Psoas muscle (tissue), 8 donors: ENCODE results near the gene CHCHD3. TPM values are rescaled to one million over a fixed set of nuclear protein-coding genes. Genes with fewer than 3 reads are reported as not detected.

ENCODE experiments used
- ATAC-seq, 4 donors: fragments of 200-7000 bp; cut with Tn5 transposase; one replicate each; pipeline ENCODE4 v1.9.1; 2020; ENCODE audit warnings: moderate library complexity in 3 of 4, mild to moderate bottlenecking in 2 of 4
- DNase-seq, 2 donors: peaks; one replicate each; pipeline ENCODE4 v3.0.0-alpha.2; 2020
- H3K27ac ChIP-seq: fragments of 200-600 bp; one replicate; pipeline ENCODE4 v1.8.0; 2022
- H3K27me3 ChIP-seq, 3 donors: fragments of 200-600 bp in 1 of 3; one replicate each; pipeline versions ENCODE4 v1.6.1 to v1.8.0; 2013 to 2022; ENCODE audit warnings: low read length in 2 of 3, mild to moderate bottlenecking in 2 of 3, moderate library complexity in 1 of 3; ENCODE audit not compliant: insufficient read depth in 3 of 3
- H3K36me3 ChIP-seq, 2 donors: fragments of 200-600 bp in 1 of 2; one replicate each; pipeline versions ENCODE4 v1.6.1 to v1.8.0; 2013 to 2022; ENCODE audit warnings: low read depth in 1 of 2, mild to moderate bottlenecking in 1 of 2, moderate library complexity in 1 of 2; ENCODE audit not compliant: insufficient read depth in 1 of 2
- H3K4me1 ChIP-seq: fragments of 200-600 bp; one replicate; pipeline ENCODE4 v1.8.0; 2022
- H3K4me3 ChIP-seq: fragments of 200-600 bp; one replicate; pipeline ENCODE4 v1.8.0; 2022; ENCODE audit warnings: mild to moderate bottlenecking
- H3K9me3 ChIP-seq: fragments of 200-600 bp; one replicate; pipeline ENCODE4 v1.8.0; 2022
- CTCF ChIP-seq: fragments of 200-600 bp; IDR thresholded peaks from one replicate; pipeline ENCODE4 v1.8.0; 2022; ENCODE audit warnings: antibody characterized with exemption
- WGBS, 3 donors: extraction: QIAGEN DNeasy Blood & Tissue Kit; methylation state at CpG; one replicate each; pipeline versions ENCODE4 v1.1.6 to v1.1.7; 2013; 5-methylcytosine and 5-hydroxymethylcytosine counted together
- intact Hi-C, 2 donors: fragments of 100-400 bp; cut with DNase I; formaldehyde crosslinking; loops; one replicate each; pipeline versions ENCODE4 v1.11.0 to v1.14.2; 2022
- polyA plus RNA-seq, 3 donors: library from polyadenylated mRNA; stranded (reverse); fragments of 200-250 nt; gene quantifications; one replicate each; pipeline ENCODE4 v1.2.3, GENCODE V29; 2013
- total RNA-seq, 4 donors: library from RNA; stranded (reverse); fragmentation: NEBNext Ultra II Directional in 2 of 4; extraction: Animal tissue kit (Norgen Biotek cat#: 25700) in 2 of 4; gene quantifications; one replicate each; pipeline versions ENCODE4 v1.2.1 to v1.2.4, GENCODE V29; 2021 to 2023
- donor health status: healthy with polysubstance abuse.
- donor health status: DM: no; HTN: no; CAD: no; lungs with moderate emphysema.
- donor health status: Bipolar disorder and iron deficiency.
- donor health status: healthy.
- donor health status: DM: yes; HTN: yes; CAD: no.
- donor health status: DM: no; HTN: no; CAD: no.
- donor health status: DM: no; HTN: no; CAD: no.
- donor health status: DM: yes; HTN: yes; CAD: no.

CHCHD3 gene
- total and polyA plus RNA-seq, 7 donors = 129 to 206 (median 184) TPM

GRCh38 chr7:133019590-133019989 lies 62.3 kb downstream of the CHCHD3 start:
- no peak overlapping the region for H3K27ac ChIP-seq
- peaks cover 0 to 5% of the 10 kb centered on the region in 2 donors for H3K36me3 ChIP-seq
- no peak for TF ChIP-seq CTCF
- DNase-seq = no peak
- H3K4me1 ChIP-seq = peaks cover 14% of the 10 kb centered on the region
- H3K4me3 ChIP-seq = no peak overlapping the region
- H3K27me3 ChIP-seq = no peaks in the 10 kb centered on the region
- intact Hi-C loops = no loop called here
- no peaks in the 10 kb centered on the region for H3K9me3 ChIP-seq
- 95 to 100% (median 99%) methylated on average over 2 of the region's 2 CpGs for whole genome bisulfite sequencing, 3 donors
- no peak for ATAC-seq

GRCh38 chr7:133016604-133017003 lies 65.3 kb downstream of the CHCHD3 start:
- intact Hi-C loops = no loop called here
- no peaks in the 10 kb centered on the region for H3K9me3 ChIP-seq
- no peak overlapping the region for H3K4me3 ChIP-seq
- no peaks in the 10 kb centered on the region for H3K36me3 ChIP-seq
- TF ChIP-seq CTCF = no peak
- no peak overlapping the region for H3K27ac ChIP-seq
- H3K27me3 ChIP-seq = no peaks in the 10 kb centered on the region
- no peak for ATAC-seq
- H3K4me1 ChIP-seq = peaks cover 3% of the 10 kb centered on the region
- no peak for DNase-seq
- 38 to 57% (median 40%) methylated on average over 4 of the region's 4 CpGs for WGBS, 3 donors

- TF ChIP-seq CTCF = no peak
- intact Hi-C loops = no loop called here
- no peak overlapping the region for H3K27ac ChIP-seq
- H3K9me3 ChIP-seq = no peaks in the 10 kb centered on the region
- peaks cover 3% of the 10 kb centered on the region for H3K4me1 ChIP-seq
- no peak overlapping the region for H3K4me3 ChIP-seq
- H3K36me3 ChIP-seq = no peaks in the 10 kb centered on the region
- DNase-seq (no peak), ATAC-seq (no peak)
- H3K27me3 ChIP-seq = no peaks in the 10 kb centered on the region
Observed at GRCh38 chr7:133015888-133016287, 66.0 kb downstream of the CHCHD3 start.

- no peak for TF ChIP-seq CTCF
- H3K36me3 ChIP-seq = no peaks in the 10 kb centered on the region
Observed at GRCh38 chr7:133011746-133012145, 70.1 kb downstream of the CHCHD3 start.

More at GRCh38 chr7:133011746-133012145, 70.1 kb downstream of the CHCHD3 start:
- no peak overlapping the region for H3K4me3 ChIP-seq
- ATAC-seq (no peak), DNase-seq (no peak)
- H3K27ac ChIP-seq = no peak overlapping the region
- no peaks in the 10 kb centered on the region for H3K9me3 ChIP-seq
- WGBS, 3 donors = 96 to 98% (median 96%) methylated on average over 5 of the region's 5 CpGs
- no peaks in the 10 kb centered on the region for H3K27me3 ChIP-seq
- H3K4me1 ChIP-seq = no peaks in the 10 kb centered on the region
- intact Hi-C loops = no loop called here
